PFSK-1 (cell line): ENCODE data around the gene ASMTL.

Experiments
- FOXP2 ChIP-seq: optimal IDR thresholded peaks from 2 replicates; pipeline ENCODE3; 2011; ENCODE audit warnings: borderline replicate concordance, control low read depth, inconsistent platforms; ENCODE audit not compliant: insufficient read depth; ENCODE audit errors: extremely low read length, extremely low read depth
- POLR2AphosphoS5 ChIP-seq: IDR thresholded peaks from 2 replicates; pipeline ENCODE4 v1.6.1; 2012; ENCODE audit warnings: low read depth, mild to moderate bottlenecking, control low read depth, low read length, moderate library complexity
- REST ChIP-seq, 2 experiments: IDR thresholded peaks; 2 replicates each; pipeline versions ENCODE4 v1.6.1 to v1.8.0; 2011 to 2012; ENCODE audit warnings: low read depth in 2 of 2, low read length in 2 of 2, control low read depth in 1 of 2, inconsistent platforms in 1 of 2, mild to moderate bottlenecking in 1 of 2, moderate library complexity in 1 of 2; ENCODE audit not compliant: insufficient read depth in 1 of 2
- SIN3A ChIP-seq: IDR thresholded peaks from 2 replicates; pipeline ENCODE4 v1.6.1; 2012; ENCODE audit warnings: mild to moderate bottlenecking, low read length, moderate library complexity, borderline replicate concordance; ENCODE audit not compliant: insufficient read depth
- TAF1 ChIP-seq: IDR thresholded peaks from 2 replicates; pipeline ENCODE4 v1.6.1; 2012; ENCODE audit warnings: low read length, control low read depth, borderline replicate concordance; ENCODE audit not compliant: insufficient read depth

DNA sequence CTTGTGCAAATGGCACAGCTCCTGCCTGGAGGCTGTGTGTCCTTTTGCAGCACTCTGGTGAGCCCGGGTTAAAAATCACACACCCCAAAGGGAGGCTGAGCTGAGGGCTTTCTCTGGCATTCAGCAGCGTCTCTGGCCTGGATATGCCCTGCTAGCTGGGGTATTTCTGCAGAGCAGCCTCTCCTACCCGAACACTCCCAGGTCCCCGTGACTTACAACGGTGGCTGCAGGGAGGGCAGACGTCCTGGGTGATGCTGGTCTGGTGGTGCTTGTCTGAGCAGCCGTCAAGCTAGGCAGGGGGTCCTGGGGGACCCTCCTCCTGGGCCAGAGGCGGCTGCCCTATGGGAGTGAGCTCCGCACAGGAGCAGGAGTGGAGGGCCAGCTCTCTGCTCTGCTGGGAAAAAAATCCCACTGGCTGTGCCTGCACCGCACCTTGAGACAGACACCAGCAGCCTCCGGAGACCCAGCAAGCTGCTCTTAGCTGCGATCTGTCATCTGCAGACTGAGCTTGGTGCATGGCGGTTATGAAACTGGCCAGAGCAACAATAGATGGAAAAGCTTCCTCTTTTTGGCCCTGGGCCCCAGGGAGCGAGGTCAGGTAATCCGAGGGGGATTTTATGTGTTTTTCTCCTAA is 41.3 kb upstream of the ASMTL start:
- TF ChIP-seq POLR2AphosphoS5: no peak
- no peak for TF ChIP-seq SIN3A
- no peak for TF ChIP-seq TAF1
- TF ChIP-seq REST (IDR thresholded peaks at IDR 0.05; ENCODE audit: insufficient read depth in 1 of 2, low read depth in 2 of 2, low read length in 2 of 2): no peak
- no peak for TF ChIP-seq FOXP2
